ENCODE measurements around the gene ERAS. TPM values are rescaled to one million over a fixed set of nuclear protein-coding genes. Genes with fewer than 3 reads are reported as not detected.

The ERAS gene
- total RNA-seq, 4 donors from 2014 or later: not detected

GRCh38 chrX:48806081-48806480 is 20.2 kb upstream of the ERAS start:
- no peak overlapping the region for H3K27ac ChIP-seq
- H3K36me3 ChIP-seq: peaks cover 0 to 6% (median 0%) of the 10 kb centered on the region in 3 donors
- no peaks in the 10 kb centered on the region for H3K9me3 ChIP-seq
- no peak overlapping the region for H3K4me3 ChIP-seq
- no peak for DNase-seq
- H3K4me1 ChIP-seq: no peaks in the 10 kb centered on the region
- H3K27me3 ChIP-seq: no peaks in the 10 kb centered on the region
- TF ChIP-seq POLR2A (IDR thresholded peaks at IDR 0.05): no peak
- TF ChIP-seq, protein P1, sequence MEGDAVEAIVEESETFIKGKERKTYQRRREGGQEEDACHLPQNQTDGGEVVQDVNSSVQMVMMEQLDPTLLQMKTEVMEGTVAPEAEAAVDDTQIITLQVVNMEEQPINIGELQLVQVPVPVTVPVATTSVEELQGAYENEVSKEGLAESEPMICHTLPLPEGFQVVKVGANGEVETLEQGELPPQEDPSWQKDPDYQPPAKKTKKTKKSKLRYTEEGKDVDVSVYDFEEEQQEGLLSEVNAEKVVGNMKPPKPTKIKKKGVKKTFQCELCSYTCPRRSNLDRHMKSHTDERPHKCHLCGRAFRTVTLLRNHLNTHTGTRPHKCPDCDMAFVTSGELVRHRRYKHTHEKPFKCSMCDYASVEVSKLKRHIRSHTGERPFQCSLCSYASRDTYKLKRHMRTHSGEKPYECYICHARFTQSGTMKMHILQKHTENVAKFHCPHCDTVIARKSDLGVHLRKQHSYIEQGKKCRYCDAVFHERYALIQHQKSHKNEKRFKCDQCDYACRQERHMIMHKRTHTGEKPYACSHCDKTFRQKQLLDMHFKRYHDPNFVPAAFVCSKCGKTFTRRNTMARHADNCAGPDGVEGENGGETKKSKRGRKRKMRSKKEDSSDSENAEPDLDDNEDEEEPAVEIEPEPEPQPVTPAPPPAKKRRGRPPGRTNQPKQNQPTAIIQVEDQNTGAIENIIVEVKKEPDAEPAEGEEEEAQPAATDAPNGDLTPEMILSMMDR (IDR thresholded peaks at IDR 0.05): no peak

GRCh38 chrX:48813644-48814043 is 12.7 kb upstream of the ERAS start:
- H3K9me3 ChIP-seq: no peaks in the 10 kb centered on the region
- H3K27me3 ChIP-seq: no peaks in the 10 kb centered on the region
- H3K36me3 ChIP-seq: peaks cover 0 to 19% (median 0%) of the 10 kb centered on the region in 3 donors
- DNase-seq: no peak
- H3K4me1 ChIP-seq: no peaks in the 10 kb centered on the region
- TF ChIP-seq, protein P1 (IDR thresholded peaks at IDR 0.05): no peak
- no peak for TF ChIP-seq POLR2A (IDR thresholded peaks at IDR 0.05)
- no peak overlapping the region for H3K27ac ChIP-seq
- no peak overlapping the region for H3K4me3 ChIP-seq

- TF ChIP-seq POLR2A (IDR thresholded peaks at IDR 0.05): no peak
- TF ChIP-seq, protein P1 (IDR thresholded peaks at IDR 0.05): no peak
- Histone ChIP-seq H3K9me3 (no peaks in the 10 kb centered on the region), H3K27me3 (no peaks in the 10 kb centered on the region), H3K36me3 (peaks cover 0 to 19% (median 0%) of the 10 kb centered on the region in 3 donors), H3K27ac (no peak overlapping the region), H3K4me1 (no peaks in the 10 kb centered on the region), H3K4me3 (no peak overlapping the region)
- no peak for DNase-seq
Measured at GRCh38 chrX:48814722-48815121, 11.6 kb upstream of the ERAS start.

DNA sequence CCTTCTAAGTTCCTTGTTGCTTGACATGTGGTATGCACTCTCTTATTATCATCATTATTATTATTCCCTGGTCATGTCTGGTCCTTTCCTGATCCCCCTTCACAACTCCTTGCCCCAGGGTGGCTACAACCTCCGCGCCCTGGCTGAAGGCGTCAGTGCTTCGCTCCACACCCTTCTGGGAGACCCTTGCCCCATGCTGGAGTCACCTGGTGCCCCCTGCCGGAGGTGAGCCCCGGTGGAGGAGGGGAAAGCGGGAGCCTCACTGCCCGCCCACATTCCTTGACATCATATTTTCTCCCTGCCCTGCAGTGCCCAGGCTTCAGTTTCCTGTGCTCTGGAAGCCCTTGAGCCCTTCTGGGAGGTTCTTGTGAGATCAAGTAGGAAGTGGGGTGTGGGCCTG is 11.0 kb upstream of the ERAS start:
- no peak for TF ChIP-seq POLR2A (IDR thresholded peaks at IDR 0.05)
- TF ChIP-seq, protein P1 (IDR thresholded peaks at IDR 0.05): no peak
- no peaks in the 10 kb centered on the region for H3K9me3 ChIP-seq
- no peak overlapping the region for H3K27ac ChIP-seq
- no peaks in the 10 kb centered on the region for H3K4me1 ChIP-seq
- no peak overlapping the region for H3K4me3 ChIP-seq
- no peak for DNase-seq
- no peaks in the 10 kb centered on the region for H3K27me3 ChIP-seq
- peaks cover 0 to 19% (median 0%) of the 10 kb centered on the region in 3 donors for H3K36me3 ChIP-seq

DNA sequence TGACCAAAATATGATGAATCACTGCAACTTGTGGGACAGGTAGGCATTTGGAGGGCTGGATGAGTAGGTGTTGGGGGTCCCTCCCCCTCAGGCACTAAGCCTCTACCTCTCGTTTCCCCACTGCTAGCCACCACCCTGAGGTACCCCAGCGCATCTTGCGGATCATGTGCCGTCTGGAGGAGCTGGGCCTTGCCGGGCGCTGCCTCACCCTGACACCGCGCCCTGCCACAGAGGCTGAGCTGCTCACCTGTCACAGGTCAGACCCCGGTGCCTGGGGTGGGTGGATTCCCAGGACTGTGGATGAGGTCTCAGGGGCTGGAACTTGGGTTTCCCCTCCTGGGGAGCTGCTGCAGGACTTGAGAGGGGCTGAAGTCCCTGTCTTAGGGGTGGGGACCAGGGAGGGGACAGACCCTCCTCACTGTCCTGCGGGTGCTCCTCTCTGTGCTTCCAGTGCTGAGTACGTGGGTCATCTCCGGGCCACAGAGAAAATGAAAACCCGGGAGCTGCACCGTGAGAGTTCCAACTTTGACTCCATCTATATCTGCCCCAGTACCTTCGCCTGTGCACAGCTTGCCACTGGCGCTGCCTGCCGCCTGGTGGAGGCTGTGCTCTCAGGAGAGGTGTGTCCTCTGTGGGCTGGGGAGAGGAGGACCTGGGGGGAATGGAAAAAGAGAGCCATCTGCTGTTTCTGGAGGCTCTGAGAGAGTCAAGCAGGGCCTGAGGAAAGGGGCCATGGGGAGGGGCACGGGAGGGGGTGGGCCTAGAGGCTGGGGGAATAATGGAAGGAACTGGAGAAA is 10.1 kb upstream of the ERAS start:
- peak in 1 of 3 donors; percentile 1 for DNase-seq
- Histone ChIP-seq H3K4me1 (no peaks in the 10 kb centered on the region), H3K4me3 (no peak overlapping the region), H3K36me3 (peaks cover 0 to 19% (median 0%) of the 10 kb centered on the region in 3 donors), H3K27ac (no peak overlapping the region), H3K27me3 (no peaks in the 10 kb centered on the region), H3K9me3 (no peaks in the 10 kb centered on the region)
- TF ChIP-seq, protein P1 (IDR thresholded peaks at IDR 0.05): no peak
- TF ChIP-seq POLR2A (IDR thresholded peaks at IDR 0.05): no peak

Data from Peyer's patch (tissue), 4 donors.